ENCODE data around the gene ZBED4.

The ZBED4 gene

GRCh38 chr22:49882519-49883293, 29.1 kb downstream of the ZBED4 start:
- no peak overlapping the region for H3K27ac ChIP-seq (ENCODE audit: low read depth, low read length)
- no peaks in the 10 kb centered on the region for H3K4me1 ChIP-seq (ENCODE audit: control insufficient read depth, insufficient read depth, low read length, unreplicated experiment)
- no peak overlapping the region for H2AFZ ChIP-seq (ENCODE audit: low read length, unreplicated experiment)
- no peaks in the 10 kb centered on the region for H3K27me3 ChIP-seq (ENCODE audit: insufficient read depth, low read length)
- peaks cover 14% of the 10 kb centered on the region for H3K79me2 ChIP-seq (ENCODE audit: control insufficient read depth, insufficient read depth, low read length, unreplicated experiment)
- H3K4me3 ChIP-seq (ENCODE audit: low read depth, low read length) = no peak overlapping the region
- peaks cover 13% of the 10 kb centered on the region for H3K36me3 ChIP-seq (ENCODE audit: insufficient read depth, low read length)

- H3K79me2 ChIP-seq (ENCODE audit: control insufficient read depth, insufficient read depth, low read length, unreplicated experiment) = peaks cover 14% of the 10 kb centered on the region
These were observed 29.6 kb downstream of the ZBED4 start for GRCh38 chr22:49883294-49883640.

GRCh38 chr22:49884075-49884474, 30.4 kb downstream of the ZBED4 start:
- H3K79me2 ChIP-seq (ENCODE audit: control insufficient read depth, insufficient read depth, low read length, unreplicated experiment) = peaks cover 12% of the 10 kb centered on the region
- peaks cover 24% of the 10 kb centered on the region for H3K36me3 ChIP-seq (ENCODE audit: insufficient read depth, low read length)
- H3K27ac ChIP-seq (ENCODE audit: low read depth, low read length) = no peak overlapping the region
- H3K4me1 ChIP-seq (ENCODE audit: control insufficient read depth, insufficient read depth, low read length, unreplicated experiment) = no peaks in the 10 kb centered on the region
- H3K27me3 ChIP-seq (ENCODE audit: insufficient read depth, low read length) = no peaks in the 10 kb centered on the region
- H3K4me3 ChIP-seq (ENCODE audit: low read depth, low read length) = no peak overlapping the region
- H2AFZ ChIP-seq (ENCODE audit: low read length, unreplicated experiment) = no peak overlapping the region

More at GRCh38 chr22:49883294-49883640, 29.6 kb downstream of the ZBED4 start:
- no peak overlapping the region for H3K4me3 ChIP-seq (ENCODE audit: low read depth, low read length)
- no peaks in the 10 kb centered on the region for H3K4me1 ChIP-seq (ENCODE audit: control insufficient read depth, insufficient read depth, low read length, unreplicated experiment)
- H3K36me3 ChIP-seq (ENCODE audit: insufficient read depth, low read length) = peaks cover 18% of the 10 kb centered on the region
- H3K27me3 ChIP-seq (ENCODE audit: insufficient read depth, low read length) = no peaks in the 10 kb centered on the region
- no peak overlapping the region for H3K27ac ChIP-seq (ENCODE audit: low read depth, low read length)
- H2AFZ ChIP-seq (ENCODE audit: low read length, unreplicated experiment) = no peak overlapping the region

- peaks cover 31% of the 10 kb centered on the region for H3K36me3 ChIP-seq (ENCODE audit: insufficient read depth, low read length)
- peaks cover 10% of the 10 kb centered on the region for H3K79me2 ChIP-seq (ENCODE audit: control insufficient read depth, insufficient read depth, low read length, unreplicated experiment)
- H3K4me1 ChIP-seq (ENCODE audit: control insufficient read depth, insufficient read depth, low read length, unreplicated experiment) = no peaks in the 10 kb centered on the region
- no peak overlapping the region for H2AFZ ChIP-seq (ENCODE audit: low read length, unreplicated experiment)
- no peaks in the 10 kb centered on the region for H3K27me3 ChIP-seq (ENCODE audit: insufficient read depth, low read length)
- no peak overlapping the region for H3K27ac ChIP-seq (ENCODE audit: low read depth, low read length)
- no peak overlapping the region for H3K4me3 ChIP-seq (ENCODE audit: low read depth, low read length)
These were observed 31.0 kb downstream of the ZBED4 start for GRCh38 chr22:49884503-49885260.

- Histone ChIP-seq H3K4me3 (ENCODE audit: low read depth, low read length) (no peak overlapping the region), H3K4me1 (ENCODE audit: control insufficient read depth, insufficient read depth, low read length, unreplicated experiment) (no peaks in the 10 kb centered on the region), H3K27me3 (ENCODE audit: insufficient read depth, low read length) (no peaks in the 10 kb centered on the region), H3K27ac (ENCODE audit: low read depth, low read length) (no peak overlapping the region), H3K79me2 (ENCODE audit: control insufficient read depth, insufficient read depth, low read length, unreplicated experiment) (peaks cover 10% of the 10 kb centered on the region), H2AFZ (ENCODE audit: low read length, unreplicated experiment) (no peak overlapping the region), H3K36me3 (ENCODE audit: insufficient read depth, low read length) (peaks cover 33% of the 10 kb centered on the region)
These were observed 31.6 kb downstream of the ZBED4 start for GRCh38 chr22:49885281-49885680.

GRCh38 chr22:49885881-49886280, 32.2 kb downstream of the ZBED4 start:
- Histone ChIP-seq H3K79me2 (ENCODE audit: control insufficient read depth, insufficient read depth, low read length, unreplicated experiment) (peaks cover 7% of the 10 kb centered on the region), H3K36me3 (ENCODE audit: insufficient read depth, low read length) (peaks cover 33% of the 10 kb centered on the region), H2AFZ (ENCODE audit: low read length, unreplicated experiment) (no peak overlapping the region)

GRCh38 chr22:49886346-49887063, 32.9 kb downstream of the ZBED4 start:
- H3K27me3 ChIP-seq (ENCODE audit: insufficient read depth, low read length) = no peaks in the 10 kb centered on the region
- peaks cover 33% of the 10 kb centered on the region for H3K36me3 ChIP-seq (ENCODE audit: insufficient read depth, low read length)
- H2AFZ ChIP-seq (ENCODE audit: low read length, unreplicated experiment) = no peak overlapping the region
- H3K4me1 ChIP-seq (ENCODE audit: control insufficient read depth, insufficient read depth, low read length, unreplicated experiment) = no peaks in the 10 kb centered on the region
- H3K27ac ChIP-seq (ENCODE audit: low read depth, low read length) = no peak overlapping the region
- H3K4me3 ChIP-seq (ENCODE audit: low read depth, low read length) = no peak overlapping the region
- peaks cover 4% of the 10 kb centered on the region for H3K79me2 ChIP-seq (ENCODE audit: control insufficient read depth, insufficient read depth, low read length, unreplicated experiment)

More at GRCh38 chr22:49885881-49886280, 32.2 kb downstream of the ZBED4 start:
- no peaks in the 10 kb centered on the region for H3K27me3 ChIP-seq (ENCODE audit: insufficient read depth, low read length)
- no peak overlapping the region for H3K27ac ChIP-seq (ENCODE audit: low read depth, low read length)
- H3K4me1 ChIP-seq (ENCODE audit: control insufficient read depth, insufficient read depth, low read length, unreplicated experiment) = no peaks in the 10 kb centered on the region
- H3K4me3 ChIP-seq (ENCODE audit: low read depth, low read length) = no peak overlapping the region

GRCh38 chr22:49887064-49887451, 33.4 kb downstream of the ZBED4 start:
- H3K79me2 ChIP-seq (ENCODE audit: control insufficient read depth, insufficient read depth, low read length, unreplicated experiment) = peaks cover 4% of the 10 kb centered on the region

GRCh38 chr22:49887702-49888101, 34.1 kb downstream of the ZBED4 start:
- H2AFZ ChIP-seq (ENCODE audit: low read length, unreplicated experiment) = no peak overlapping the region
- H3K36me3 ChIP-seq (ENCODE audit: insufficient read depth, low read length) = peaks cover 33% of the 10 kb centered on the region
- no peak overlapping the region for H3K27ac ChIP-seq (ENCODE audit: low read depth, low read length)
- no peaks in the 10 kb centered on the region for H3K4me1 ChIP-seq (ENCODE audit: control insufficient read depth, insufficient read depth, low read length, unreplicated experiment)
- H3K4me3 ChIP-seq (ENCODE audit: low read depth, low read length) = no peak overlapping the region
- H3K79me2 ChIP-seq (ENCODE audit: control insufficient read depth, insufficient read depth, low read length, unreplicated experiment) = no peaks in the 10 kb centered on the region
- no peaks in the 10 kb centered on the region for H3K27me3 ChIP-seq (ENCODE audit: insufficient read depth, low read length)

More at GRCh38 chr22:49887064-49887451, 33.4 kb downstream of the ZBED4 start:
- H3K4me1 ChIP-seq (ENCODE audit: control insufficient read depth, insufficient read depth, low read length, unreplicated experiment) = no peaks in the 10 kb centered on the region
- no peak overlapping the region for H3K4me3 ChIP-seq (ENCODE audit: low read depth, low read length)
- H3K27ac ChIP-seq (ENCODE audit: low read depth, low read length) = no peak overlapping the region
- no peaks in the 10 kb centered on the region for H3K27me3 ChIP-seq (ENCODE audit: insufficient read depth, low read length)
- no peak overlapping the region for H2AFZ ChIP-seq (ENCODE audit: low read length, unreplicated experiment)
- H3K36me3 ChIP-seq (ENCODE audit: insufficient read depth, low read length) = peaks cover 33% of the 10 kb centered on the region

- no peaks in the 10 kb centered on the region for H3K79me2 ChIP-seq (ENCODE audit: control insufficient read depth, insufficient read depth, low read length, unreplicated experiment)
- peaks cover 28% of the 10 kb centered on the region for H3K36me3 ChIP-seq (ENCODE audit: insufficient read depth, low read length)
- H3K4me3 ChIP-seq (ENCODE audit: low read depth, low read length) = no peak overlapping the region
- no peaks in the 10 kb centered on the region for H3K4me1 ChIP-seq (ENCODE audit: control insufficient read depth, insufficient read depth, low read length, unreplicated experiment)
- no peak overlapping the region for H3K27ac ChIP-seq (ENCODE audit: low read depth, low read length)
- no peaks in the 10 kb centered on the region for H3K27me3 ChIP-seq (ENCODE audit: insufficient read depth, low read length)
- H2AFZ ChIP-seq (ENCODE audit: low read length, unreplicated experiment) = no peak overlapping the region
These were observed 35.4 kb downstream of the ZBED4 start for GRCh38 chr22:49889071-49889470.

Data from ACC112 (cell line).